UCSD-AML1 (cell line): ENCODE measurements around the gene ZNF280D.
"Not testable (repeated sequence)": the region's sequence is repeated elsewhere in the genome, so short reads cannot be mapped to it uniquely, and the experiment has no call there.

Experiments used
- DNase-seq: peaks from one replicate; lab custom pipeline; 2025; ENCODE audit not compliant: unreplicated experiment; lab: John Stamatoyannopoulos, UW

Gene ZNF280D

GRCh38 chr15:56733136-56734012 lies at the start of gene ZNF280D:
TSS of gene ZNF280D (minus strand) at chr15:56733509. CDS start at chr15:56707109, 26,400 bp downstream.
- peak; percentile 82 for DNase-seq

- DNase-seq: no peak
Observed at GRCh38 chr15:56782306-56782705, 49.0 kb upstream of the ZNF280D start.

GRCh38 chr15:56781666-56782065 lies 48.4 kb upstream of the ZNF280D start:
- DNase-seq: no peak

- peak; percentile 33 for DNase-seq
Observed at GRCh38 chr15:56780102-56780725, 46.9 kb upstream of the ZNF280D start.

- DNase-seq: not testable (repeated sequence)
Observed at GRCh38 chr15:56779449-56779848, 46.1 kb upstream of the ZNF280D start.

- DNase-seq: no peak
Observed at GRCh38 chr15:56778761-56779160, 45.5 kb upstream of the ZNF280D start.

- no peak for DNase-seq
Observed at GRCh38 chr15:56776839-56777238, 43.5 kb upstream of the ZNF280D start.

- no peak for DNase-seq
Observed at GRCh38 chr15:56775641-56776040, 42.3 kb upstream of the ZNF280D start.

- DNase-seq: no peak
Observed at GRCh38 chr15:56774356-56774755, 41.0 kb upstream of the ZNF280D start.

- no peak for DNase-seq
Observed at GRCh38 chr15:56772868-56773639, 39.7 kb upstream of the ZNF280D start.

- no peak for DNase-seq
Observed at GRCh38 chr15:56770173-56770572, 36.9 kb upstream of the ZNF280D start.

- DNase-seq: no peak
Observed at GRCh38 chr15:56767315-56767714, 34.0 kb upstream of the ZNF280D start.

- no peak for DNase-seq
Observed at GRCh38 chr15:56765251-56765650, 31.9 kb upstream of the ZNF280D start.

- no peak for DNase-seq
Observed at GRCh38 chr15:56763141-56763895, 30.0 kb upstream of the ZNF280D start.

GRCh38 chr15:56760186-56760585 lies 26.9 kb upstream of the ZNF280D start:
- DNase-seq: no peak

GRCh38 chr15:56759450-56759845 lies 26.1 kb upstream of the ZNF280D start:
- DNase-seq: no peak

- DNase-seq: no peak
Observed at GRCh38 chr15:56758770-56759449, 25.6 kb upstream of the ZNF280D start.

GRCh38 chr15:56757875-56758274 lies 24.6 kb upstream of the ZNF280D start:
- DNase-seq: no peak

GRCh38 chr15:56754772-56755370 lies 21.6 kb upstream of the ZNF280D start:
- DNase-seq: no peak

- no peak for DNase-seq
Observed at GRCh38 chr15:56752986-56753385, 19.7 kb upstream of the ZNF280D start.
